Neural crest cell (in vitro differentiated cells): Measurements from ENCODE around the gene ATP6V0D1. TPM values are rescaled to one million over a fixed set of nuclear protein-coding genes. Genes with fewer than 3 reads are reported as not detected.

ENCODE experiments used
- DNase-seq: peaks from one replicate; pipeline ENCODE4 v3.0.0; 2021; ENCODE audit warnings: low read depth, mixed read lengths, low spot score
- H3K27ac Mint-ChIP-seq: one replicate; pipeline ENCODE4 v1.8.0; 2021; ENCODE audit warnings: mild to moderate bottlenecking, mixed read lengths; ENCODE audit not compliant: unreplicated experiment
- H3K27me3 Mint-ChIP-seq: 2 replicates; pipeline ENCODE4 v1.8.0; 2021; ENCODE audit warnings: low read depth, mild to moderate bottlenecking, mixed read lengths
- H3K36me3 Mint-ChIP-seq: 2 replicates; pipeline ENCODE4 v1.8.0; 2021; ENCODE audit warnings: low read depth, mild to moderate bottlenecking, mixed read lengths
- H3K4me1 Mint-ChIP-seq: 2 replicates; pipeline ENCODE4 v1.8.0; 2021; ENCODE audit warnings: mixed read lengths
- H3K4me3 Mint-ChIP-seq: one replicate; pipeline ENCODE4 v1.8.0; 2021; ENCODE audit warnings: mild to moderate bottlenecking, mixed read lengths
- H3K9me3 Mint-ChIP-seq: 2 replicates; pipeline ENCODE4 v1.8.0; 2021; ENCODE audit warnings: mixed read lengths
- CTCF ChIP-seq: fragments of 200-600 bp; sonication (generic); conservative IDR thresholded peaks from 2 replicates; pipeline ENCODE4 v1.5.0; 2021; ENCODE audit warnings: antibody characterized with exemption, mild to moderate bottlenecking
- total RNA-seq: library from RNA; stranded (reverse); gene quantifications from 2 replicates; pipeline ENCODE4 v1.2.1, GENCODE V29; 2021

Gene ATP6V0D1
- total RNA-seq, 1 donor from 2014 or later: 54.7 TPM

- peaks cover 49% of the 10 kb centered on the region for H3K27me3 Mint-ChIP-seq
- H3K36me3 Mint-ChIP-seq: no peaks in the 10 kb centered on the region
- H3K27ac Mint-ChIP-seq: no peak overlapping the region
- no peak for DNase-seq
- H3K4me3 Mint-ChIP-seq: peak overlapping the region; percentile 68
- no peak for TF ChIP-seq CTCF
- H3K4me1 Mint-ChIP-seq: peaks cover 27% of the 10 kb centered on the region
- H3K9me3 Mint-ChIP-seq: no peaks in the 10 kb centered on the region
Measured at GRCh38 chr16:67395458-67396158, 85.3 kb downstream of the ATP6V0D1 start.

- no peak for DNase-seq
- H3K4me1 Mint-ChIP-seq: peaks cover 27% of the 10 kb centered on the region
- H3K36me3 Mint-ChIP-seq: no peaks in the 10 kb centered on the region
- no peak for TF ChIP-seq CTCF
- H3K27me3 Mint-ChIP-seq: peaks cover 49% of the 10 kb centered on the region
- no peak overlapping the region for H3K27ac Mint-ChIP-seq
- no peak overlapping the region for H3K4me3 Mint-ChIP-seq
- H3K9me3 Mint-ChIP-seq: no peaks in the 10 kb centered on the region
Measured at GRCh38 chr16:67395105-67395457, 85.9 kb downstream of the ATP6V0D1 start.

- Mint-ChIP-seq H3K4me3 (peak overlapping the region; percentile 79), H3K9me3 (no peaks in the 10 kb centered on the region), H3K27ac (no peak overlapping the region), H3K27me3 (peaks cover 52% of the 10 kb centered on the region), H3K4me1 (peaks cover 31% of the 10 kb centered on the region), H3K36me3 (no peaks in the 10 kb centered on the region)
- no peak for DNase-seq
- no peak for TF ChIP-seq CTCF
Measured at GRCh38 chr16:67394155-67395104, 86.5 kb downstream of the ATP6V0D1 start.

GRCh38 chr16:67393788-67394154 lies 87.2 kb downstream of the ATP6V0D1 start:
- no peaks in the 10 kb centered on the region for H3K9me3 Mint-ChIP-seq
- peaks cover 53% of the 10 kb centered on the region for H3K27me3 Mint-ChIP-seq
- peak overlapping the region; percentile 79 for H3K4me3 Mint-ChIP-seq
- peaks cover 32% of the 10 kb centered on the region for H3K4me1 Mint-ChIP-seq
- no peak for TF ChIP-seq CTCF
- no peak overlapping the region for H3K27ac Mint-ChIP-seq
- no peaks in the 10 kb centered on the region for H3K36me3 Mint-ChIP-seq
- no peak for DNase-seq

- Mint-ChIP-seq H3K9me3 (no peaks in the 10 kb centered on the region), H3K27ac (no peak within 1 kb of the TSS), H3K4me1 (peaks cover 32% of the 10 kb centered on the region), H3K27me3 (peaks cover 53% of the 10 kb centered on the region), H3K36me3 (no peaks in the 10 kb centered on the region), H3K4me3 (peak within 1 kb of the TSS; percentile 79)
- TF ChIP-seq CTCF: peak; percentile 73
- peak; percentile 82 for DNase-seq
Measured at GRCh38 chr16:67393111-67393787, 87.7 kb downstream of the ATP6V0D1 start, which contains the start of gene TPPP3. Gene TPPP3, minus strand, starts transcription at chr16:67393498. Its CDS starts 2,387 bp downstream, at chr16:67391111.
